Measurements from ENCODE around the gene MYCBP2. TPM values are rescaled to one million over a fixed set of nuclear protein-coding genes. Genes with fewer than 3 reads are reported as not detected.
"Not testable (repeated sequence)": the region's sequence is repeated elsewhere in the genome, so short reads cannot be mapped to it uniquely, and the experiment has no call there.

MYCBP2 gene
- total and polyA plus RNA-seq, 2 donors (not counting 1 experiment from before 2014, with no cell fraction given) = 32.5 to 95.9 TPM

- no peaks in the 10 kb centered on the region for H3K36me3 ChIP-seq (ENCODE audit: control insufficient read depth, insufficient read depth, low read length)
- no peak overlapping the region for H3K9ac ChIP-seq (ENCODE audit: insufficient read depth, low read length)
- H3K79me2 ChIP-seq (ENCODE audit: control insufficient read depth, insufficient read depth, low read length) = no peaks in the 10 kb centered on the region
- no peak overlapping the region for H3K4me2 ChIP-seq (ENCODE audit: extremely low read depth, insufficient read depth, low read length)
- DNase-seq (ENCODE audit: low read depth in 2 of 2) = peak in 1 of 2 donors; percentile 77
- no peaks in the 10 kb centered on the region for H4K20me1 ChIP-seq (ENCODE audit: control insufficient read depth, extremely low read depth, insufficient read depth, low read length)
- no peaks in the 10 kb centered on the region for H3K9me3 ChIP-seq (ENCODE audit: control insufficient read depth, insufficient read depth, low read depth, low read length)
- H3K27ac ChIP-seq (ENCODE audit: insufficient read depth, low read length) = no peak overlapping the region
- H3K4me3 ChIP-seq (replicated peaks in 1 of 4; ENCODE audit: control extremely low read depth in 1 of 4, insufficient read depth in 1 of 4, low read depth in 3 of 4, low read length in 4 of 4) = no peak overlapping the region
- peaks cover 4% of the 10 kb centered on the region for H3K4me1 ChIP-seq (ENCODE audit: control insufficient read depth, extremely low read depth, insufficient read depth, low read length)
- H3K27me3 ChIP-seq (ENCODE audit: control insufficient read depth, insufficient read depth, low read length) = no peaks in the 10 kb centered on the region
- TF ChIP-seq EZH2 (IDR thresholded peaks at IDR 0.05; ENCODE audit: low read length, missing control alignments) = no peak
- TF ChIP-seq, protein P1, sequence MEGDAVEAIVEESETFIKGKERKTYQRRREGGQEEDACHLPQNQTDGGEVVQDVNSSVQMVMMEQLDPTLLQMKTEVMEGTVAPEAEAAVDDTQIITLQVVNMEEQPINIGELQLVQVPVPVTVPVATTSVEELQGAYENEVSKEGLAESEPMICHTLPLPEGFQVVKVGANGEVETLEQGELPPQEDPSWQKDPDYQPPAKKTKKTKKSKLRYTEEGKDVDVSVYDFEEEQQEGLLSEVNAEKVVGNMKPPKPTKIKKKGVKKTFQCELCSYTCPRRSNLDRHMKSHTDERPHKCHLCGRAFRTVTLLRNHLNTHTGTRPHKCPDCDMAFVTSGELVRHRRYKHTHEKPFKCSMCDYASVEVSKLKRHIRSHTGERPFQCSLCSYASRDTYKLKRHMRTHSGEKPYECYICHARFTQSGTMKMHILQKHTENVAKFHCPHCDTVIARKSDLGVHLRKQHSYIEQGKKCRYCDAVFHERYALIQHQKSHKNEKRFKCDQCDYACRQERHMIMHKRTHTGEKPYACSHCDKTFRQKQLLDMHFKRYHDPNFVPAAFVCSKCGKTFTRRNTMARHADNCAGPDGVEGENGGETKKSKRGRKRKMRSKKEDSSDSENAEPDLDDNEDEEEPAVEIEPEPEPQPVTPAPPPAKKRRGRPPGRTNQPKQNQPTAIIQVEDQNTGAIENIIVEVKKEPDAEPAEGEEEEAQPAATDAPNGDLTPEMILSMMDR (conservative IDR thresholded peaks at IDR 0.05 in 1 of 2, IDR thresholded peaks at IDR 0.05 in 1 of 2; ENCODE audit: low read depth in 1 of 2, low read length in 2 of 2) = no peak
- H2AFZ ChIP-seq (ENCODE audit: low read length) = no peak overlapping the region
Observed at GRCh38 chr13:77213644-77214043, 113.2 kb downstream of the MYCBP2 start.

DNA sequence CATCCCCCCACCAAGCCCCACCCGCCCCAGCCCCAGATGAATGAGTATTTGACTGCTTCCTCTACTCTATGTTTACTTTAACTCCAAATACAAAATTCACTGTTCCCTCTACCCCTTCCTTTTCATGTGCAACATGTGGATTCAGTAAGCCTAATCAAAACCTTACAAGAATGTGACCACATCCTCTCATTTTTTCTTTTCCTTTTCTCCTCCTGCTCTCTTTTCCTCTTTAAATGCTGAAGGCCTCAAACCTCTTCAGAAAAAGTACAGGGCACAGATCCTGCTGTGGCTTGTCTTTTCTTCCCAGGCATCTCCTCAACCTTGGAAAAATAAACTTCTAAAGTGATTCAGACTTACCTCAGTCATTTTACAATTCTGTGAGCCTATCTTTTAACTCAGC is 119.0 kb downstream of the MYCBP2 start:
- Histone ChIP-seq H3K4me2 (ENCODE audit: extremely low read depth, insufficient read depth, low read length) (peak overlapping the region; percentile 1), H3K9ac (ENCODE audit: insufficient read depth, low read length) (no peak overlapping the region), H3K36me3 (ENCODE audit: control insufficient read depth, insufficient read depth, low read length) (no peaks in the 10 kb centered on the region), H3K4me3 (replicated peaks in 1 of 4; ENCODE audit: control extremely low read depth in 1 of 4, insufficient read depth in 1 of 4, low read depth in 3 of 4, low read length in 4 of 4) (no peak overlapping the region), H3K4me1 (ENCODE audit: control insufficient read depth, extremely low read depth, insufficient read depth, low read length) (peaks cover 10% of the 10 kb centered on the region), H4K20me1 (ENCODE audit: control insufficient read depth, extremely low read depth, insufficient read depth, low read length) (no peaks in the 10 kb centered on the region), H3K27me3 (ENCODE audit: control insufficient read depth, insufficient read depth, low read length) (no peaks in the 10 kb centered on the region), H3K79me2 (ENCODE audit: control insufficient read depth, insufficient read depth, low read length) (no peaks in the 10 kb centered on the region), H2AFZ (ENCODE audit: low read length) (peak overlapping the region; percentile 14), H3K27ac (ENCODE audit: insufficient read depth, low read length) (peak overlapping the region; percentile 76), H3K9me3 (ENCODE audit: control insufficient read depth, insufficient read depth, low read depth, low read length) (no peaks in the 10 kb centered on the region)
- TF ChIP-seq EZH2 (IDR thresholded peaks at IDR 0.05; ENCODE audit: low read length, missing control alignments) = no peak
- TF ChIP-seq, protein P1 (conservative IDR thresholded peaks at IDR 0.05 in 1 of 2, IDR thresholded peaks at IDR 0.05 in 1 of 2; ENCODE audit: low read depth in 1 of 2, low read length in 2 of 2) = no peak
- peak; percentile 79 to 92 for DNase-seq (ENCODE audit: low read depth in 2 of 2)

- not testable (repeated sequence) for H3K79me2 ChIP-seq (ENCODE audit: control insufficient read depth, insufficient read depth, low read length); H3K27me3 ChIP-seq (ENCODE audit: control insufficient read depth, insufficient read depth, low read length); H3K27ac ChIP-seq (ENCODE audit: insufficient read depth, low read length); H3K4me3 ChIP-seq (replicated peaks in 1 of 4; ENCODE audit: control extremely low read depth in 1 of 4, insufficient read depth in 1 of 4, low read depth in 3 of 4, low read length in 4 of 4); H2AFZ ChIP-seq (ENCODE audit: low read length); H3K9me3 ChIP-seq (ENCODE audit: control insufficient read depth, insufficient read depth, low read depth, low read length); H3K4me2 ChIP-seq (ENCODE audit: extremely low read depth, insufficient read depth, low read length); H3K4me1 ChIP-seq (ENCODE audit: control insufficient read depth, extremely low read depth, insufficient read depth, low read length); DNase-seq (ENCODE audit: low read depth in 2 of 2); H4K20me1 ChIP-seq (ENCODE audit: control insufficient read depth, extremely low read depth, insufficient read depth, low read length); H3K9ac ChIP-seq (ENCODE audit: insufficient read depth, low read length); H3K36me3 ChIP-seq (ENCODE audit: control insufficient read depth, insufficient read depth, low read length)
Observed at GRCh38 chr13:77198995-77199394, 127.9 kb downstream of the MYCBP2 start.

All from fibroblast of lung (primary cell).